ENCODE data around the gene WDR4.

DNA sequence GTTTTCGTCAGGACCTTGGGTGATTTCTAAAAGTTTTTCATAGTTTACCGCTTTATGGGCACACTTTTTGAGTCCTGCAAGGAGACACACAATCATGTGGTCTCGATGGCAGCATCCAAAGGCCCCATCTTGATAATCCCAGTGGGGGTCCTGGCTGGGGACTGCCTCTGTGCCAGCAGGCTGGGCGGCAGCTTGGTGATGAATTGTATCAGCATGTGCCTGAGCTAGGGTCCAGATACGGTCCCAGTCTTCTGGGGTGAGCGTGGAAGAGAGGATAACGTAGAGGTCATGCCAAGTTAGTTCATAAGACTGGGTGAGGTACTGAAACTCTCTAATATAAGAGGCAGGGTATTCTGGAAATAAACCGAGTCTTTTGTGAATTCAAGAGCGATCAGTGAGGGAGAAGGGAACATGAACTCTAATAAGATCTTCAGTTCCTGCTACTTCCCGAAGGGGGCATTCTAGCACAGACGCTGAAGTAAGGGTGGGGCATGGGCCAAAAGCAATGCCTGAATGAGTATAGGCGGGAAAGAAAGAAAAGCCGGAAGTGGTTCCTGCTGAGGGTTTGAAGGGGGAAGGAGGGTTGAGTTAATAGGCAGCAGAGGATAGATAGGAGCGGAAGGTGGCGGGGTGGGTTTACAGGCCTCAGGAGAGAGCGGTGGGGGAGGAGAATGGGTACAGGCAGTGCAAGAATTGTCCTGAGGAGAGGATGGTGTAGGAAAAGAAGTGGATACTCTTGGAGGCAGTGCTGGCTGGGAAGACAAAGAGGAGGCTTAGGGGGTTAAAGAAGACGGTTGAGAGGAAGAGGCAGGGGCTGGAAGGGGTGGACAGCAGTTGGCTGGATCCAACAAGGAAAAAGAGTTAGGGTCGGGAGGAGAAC lies 44.5 kb upstream of the WDR4 start:
- TF ChIP-seq, protein P1, sequence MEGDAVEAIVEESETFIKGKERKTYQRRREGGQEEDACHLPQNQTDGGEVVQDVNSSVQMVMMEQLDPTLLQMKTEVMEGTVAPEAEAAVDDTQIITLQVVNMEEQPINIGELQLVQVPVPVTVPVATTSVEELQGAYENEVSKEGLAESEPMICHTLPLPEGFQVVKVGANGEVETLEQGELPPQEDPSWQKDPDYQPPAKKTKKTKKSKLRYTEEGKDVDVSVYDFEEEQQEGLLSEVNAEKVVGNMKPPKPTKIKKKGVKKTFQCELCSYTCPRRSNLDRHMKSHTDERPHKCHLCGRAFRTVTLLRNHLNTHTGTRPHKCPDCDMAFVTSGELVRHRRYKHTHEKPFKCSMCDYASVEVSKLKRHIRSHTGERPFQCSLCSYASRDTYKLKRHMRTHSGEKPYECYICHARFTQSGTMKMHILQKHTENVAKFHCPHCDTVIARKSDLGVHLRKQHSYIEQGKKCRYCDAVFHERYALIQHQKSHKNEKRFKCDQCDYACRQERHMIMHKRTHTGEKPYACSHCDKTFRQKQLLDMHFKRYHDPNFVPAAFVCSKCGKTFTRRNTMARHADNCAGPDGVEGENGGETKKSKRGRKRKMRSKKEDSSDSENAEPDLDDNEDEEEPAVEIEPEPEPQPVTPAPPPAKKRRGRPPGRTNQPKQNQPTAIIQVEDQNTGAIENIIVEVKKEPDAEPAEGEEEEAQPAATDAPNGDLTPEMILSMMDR (IDR thresholded peaks at IDR 0.05), result peak; percentile 50; the same call in 1 of the 2 replicates
- no peak for TF ChIP-seq CBFB (CRISPR knock-in tag; IDR thresholded peaks at IDR 0.05; ENCODE audit: low read depth)
- no peak for TF ChIP-seq NFYB (CRISPR knock-in tag; conservative IDR thresholded peaks at IDR 0.05; ENCODE audit: low read depth)
- TF ChIP-seq, protein P2, sequence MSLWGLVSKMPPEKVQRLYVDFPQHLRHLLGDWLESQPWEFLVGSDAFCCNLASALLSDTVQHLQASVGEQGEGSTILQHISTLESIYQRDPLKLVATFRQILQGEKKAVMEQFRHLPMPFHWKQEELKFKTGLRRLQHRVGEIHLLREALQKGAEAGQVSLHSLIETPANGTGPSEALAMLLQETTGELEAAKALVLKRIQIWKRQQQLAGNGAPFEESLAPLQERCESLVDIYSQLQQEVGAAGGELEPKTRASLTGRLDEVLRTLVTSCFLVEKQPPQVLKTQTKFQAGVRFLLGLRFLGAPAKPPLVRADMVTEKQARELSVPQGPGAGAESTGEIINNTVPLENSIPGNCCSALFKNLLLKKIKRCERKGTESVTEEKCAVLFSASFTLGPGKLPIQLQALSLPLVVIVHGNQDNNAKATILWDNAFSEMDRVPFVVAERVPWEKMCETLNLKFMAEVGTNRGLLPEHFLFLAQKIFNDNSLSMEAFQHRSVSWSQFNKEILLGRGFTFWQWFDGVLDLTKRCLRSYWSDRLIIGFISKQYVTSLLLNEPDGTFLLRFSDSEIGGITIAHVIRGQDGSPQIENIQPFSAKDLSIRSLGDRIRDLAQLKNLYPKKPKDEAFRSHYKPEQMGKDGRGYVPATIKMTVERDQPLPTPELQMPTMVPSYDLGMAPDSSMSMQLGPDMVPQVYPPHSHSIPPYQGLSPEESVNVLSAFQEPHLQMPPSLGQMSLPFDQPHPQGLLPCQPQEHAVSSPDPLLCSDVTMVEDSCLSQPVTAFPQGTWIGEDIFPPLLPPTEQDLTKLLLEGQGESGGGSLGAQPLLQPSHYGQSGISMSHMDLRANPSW (CRISPR knock-in tag; conservative IDR thresholded peaks at IDR 0.05; ENCODE audit: low read depth), result no peak
- TF ChIP-seq E2F1 (CRISPR knock-in tag; IDR thresholded peaks at IDR 0.05), result 0 out of 2 replicates have a peak, but pooled peaks have one; percentile 49
- TF ChIP-seq, protein P3, sequence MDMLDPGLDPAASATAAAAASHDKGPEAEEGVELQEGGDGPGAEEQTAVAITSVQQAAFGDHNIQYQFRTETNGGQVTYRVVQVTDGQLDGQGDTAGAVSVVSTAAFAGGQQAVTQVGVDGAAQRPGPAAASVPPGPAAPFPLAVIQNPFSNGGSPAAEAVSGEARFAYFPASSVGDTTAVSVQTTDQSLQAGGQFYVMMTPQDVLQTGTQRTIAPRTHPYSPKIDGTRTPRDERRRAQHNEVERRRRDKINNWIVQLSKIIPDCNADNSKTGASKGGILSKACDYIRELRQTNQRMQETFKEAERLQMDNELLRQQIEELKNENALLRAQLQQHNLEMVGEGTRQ (CRISPR knock-in tag; IDR thresholded peaks at IDR 0.05), result no peak
- TF ChIP-seq HMGXB4 (CRISPR knock-in tag; IDR thresholded peaks at IDR 0.05), result no peak
- no peak for TF ChIP-seq TEAD4 (CRISPR knock-in tag; IDR thresholded peaks at IDR 0.05)
- TF ChIP-seq RORB (CRISPR knock-in tag; IDR thresholded peaks at IDR 0.05), result no peak
